HAP-1 (cell line): Measurements from ENCODE around the gene ZRANB2.

Experiments
- DNase-seq, 2 experiments: peaks; one replicate each; pipeline ENCODE4 v3.0.0-alpha.2; 2016 to 2020; ENCODE audit warnings: low spot score in 2 of 2
- H3K27me3 ChIP-seq: fragments of 250-450 bp; sonication (Bioruptor Pico); 2 replicates; pipeline ENCODE4 v1.5.1; 2020; ENCODE audit warnings: low read depth, mild to moderate bottlenecking, moderate library complexity
- H3K36me3 ChIP-seq: fragments of 250-450 bp; sonication (Bioruptor Pico); replicated peaks from 2 replicates; pipeline ENCODE4 v1.5.1; 2020; ENCODE audit warnings: mild to moderate bottlenecking
- H3K4me1 ChIP-seq: fragments of 250-450 bp; sonication (Bioruptor Pico); 2 replicates; pipeline ENCODE4 v1.5.1; 2020; ENCODE audit warnings: mild to moderate bottlenecking
- H3K4me3 ChIP-seq: fragments of 250-450 bp; sonication (Bioruptor Pico); 2 replicates; pipeline ENCODE4 v1.5.1; 2020; ENCODE audit warnings: mild to moderate bottlenecking, moderate library complexity
- H3K9me3 ChIP-seq: fragments of 250-450 bp; sonication (Bioruptor Pico); 2 replicates; pipeline ENCODE4 v1.5.1; 2020; ENCODE audit warnings: mild to moderate bottlenecking, moderate library complexity
- in situ Hi-C: fragments of 300-500 bp; cut with MboI; formaldehyde crosslinking; loops from 3 replicates; pipeline ENCODE4 v1.14.3; 2020; ENCODE audit warnings: low sequenced_read_pairs, inconsistent platforms, mixed read lengths

Gene ZRANB2

GRCh38 chr1:71087060-71087459 is 6.2 kb upstream of the ZRANB2 start:
- DNase-seq, result no peak
- Histone ChIP-seq H3K27me3 (no peaks in the 10 kb centered on the region), H3K4me1 (no peaks in the 10 kb centered on the region), H3K4me3 (no peak overlapping the region), H3K36me3 (no peaks in the 10 kb centered on the region), H3K9me3 (no peaks in the 10 kb centered on the region)
- in situ Hi-C loops, result no loop called here

GRCh38 chr1:71086331-71086730 is 5.5 kb upstream of the ZRANB2 start:
- H3K27me3 ChIP-seq, result no peaks in the 10 kb centered on the region
- H3K4me3 ChIP-seq, result no peak overlapping the region
- DNase-seq, result no peak
- no peaks in the 10 kb centered on the region; the same call in 1 of the 2 replicates for H3K4me1 ChIP-seq
- in situ Hi-C loops, result no loop called here
- no peaks in the 10 kb centered on the region for H3K9me3 ChIP-seq
- H3K36me3 ChIP-seq, result no peaks in the 10 kb centered on the region

DNA sequence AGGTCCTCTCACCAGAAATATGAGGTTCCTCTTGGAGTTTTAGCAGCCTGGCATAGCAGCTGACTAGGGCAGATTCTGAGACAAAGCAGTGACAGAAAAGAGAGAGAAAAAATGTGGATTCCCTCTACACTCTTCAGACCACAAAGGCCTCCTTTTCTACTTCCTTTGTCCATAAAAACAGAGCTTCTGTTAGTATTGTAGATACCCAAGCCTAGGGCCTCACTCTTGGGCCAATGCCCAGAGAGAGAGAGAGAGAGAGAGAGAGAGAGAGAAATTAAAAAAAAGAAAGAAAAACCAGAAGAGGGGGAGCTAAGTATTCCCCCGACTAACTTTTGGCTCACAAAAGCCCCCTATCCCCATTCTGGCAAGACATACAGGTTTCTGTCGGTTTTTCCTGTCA is 2.4 kb upstream of the ZRANB2 start:
- Histone ChIP-seq H3K4me1 (peaks cover 14% of the 10 kb centered on the region), H3K4me3 (no peak overlapping the region), H3K9me3 (no peaks in the 10 kb centered on the region), H3K27me3 (no peaks in the 10 kb centered on the region), H3K36me3 (peaks cover 5% of the 10 kb centered on the region)
- DNase-seq, result no peak
- in situ Hi-C loops, result no loop called here

DNA sequence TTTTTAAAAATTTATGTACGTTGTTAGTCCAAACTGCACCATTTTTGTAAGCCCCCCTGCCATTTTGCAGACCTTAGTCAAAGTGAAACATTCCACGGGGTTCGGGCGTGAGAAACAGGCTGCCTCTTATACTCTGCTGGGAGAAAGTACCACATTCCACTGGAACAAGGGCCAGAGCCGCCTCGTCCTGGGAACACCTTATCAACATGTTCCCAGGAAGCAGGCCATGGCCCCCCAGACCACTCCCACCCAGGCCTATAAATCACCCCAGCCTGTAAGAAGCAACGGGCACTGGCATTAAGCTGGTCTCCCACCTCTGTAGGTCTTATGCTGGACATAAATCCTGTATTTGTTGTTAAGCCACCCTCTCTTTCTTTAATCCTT is 854 bp upstream of the ZRANB2 start:
- H3K9me3 ChIP-seq, result no peaks in the 10 kb centered on the region
- H3K27me3 ChIP-seq, result no peaks in the 10 kb centered on the region
- in situ Hi-C loops, result no loop called here
- peak overlapping the region; percentile 82 for H3K4me3 ChIP-seq
- peaks cover 14% of the 10 kb centered on the region for H3K4me1 ChIP-seq
- peaks cover 20% of the 10 kb centered on the region for H3K36me3 ChIP-seq
- no peak for DNase-seq

DNA sequence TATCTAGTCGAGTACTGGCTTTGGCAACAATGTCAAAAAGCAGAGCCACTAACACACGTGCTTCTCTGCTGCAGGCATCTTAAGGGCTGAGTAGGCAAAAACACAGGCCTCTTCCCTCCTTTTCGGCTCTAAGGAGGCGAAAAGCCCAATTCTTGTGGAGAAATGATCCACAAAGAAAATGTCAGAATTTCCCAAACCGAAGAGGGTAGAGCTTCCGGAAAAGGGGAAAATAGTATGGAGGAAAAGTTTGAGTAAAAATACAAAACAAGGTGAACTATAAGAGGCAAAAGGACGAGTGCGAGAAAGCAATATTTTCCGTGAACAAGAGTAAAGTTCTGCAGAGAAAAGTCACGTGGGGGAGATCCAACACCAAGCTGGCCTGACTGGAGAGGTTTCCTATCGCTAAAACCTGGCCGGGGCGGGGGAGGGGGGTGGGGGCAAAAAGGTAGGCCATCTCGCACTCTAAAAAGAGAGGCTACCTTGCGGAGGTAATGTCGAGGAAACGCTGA is 551 bp downstream of the ZRANB2 start:
- H3K36me3 ChIP-seq, result peaks cover 34% of the 10 kb centered on the region
- DNase-seq, result peak; percentile 10 to 30
- peak overlapping the region; percentile 82 for H3K4me3 ChIP-seq
- H3K27me3 ChIP-seq, result no peaks in the 10 kb centered on the region
- no peaks in the 10 kb centered on the region for H3K9me3 ChIP-seq
- in situ Hi-C loops, result no loop called here
- peaks cover 14% of the 10 kb centered on the region for H3K4me1 ChIP-seq

DNA sequence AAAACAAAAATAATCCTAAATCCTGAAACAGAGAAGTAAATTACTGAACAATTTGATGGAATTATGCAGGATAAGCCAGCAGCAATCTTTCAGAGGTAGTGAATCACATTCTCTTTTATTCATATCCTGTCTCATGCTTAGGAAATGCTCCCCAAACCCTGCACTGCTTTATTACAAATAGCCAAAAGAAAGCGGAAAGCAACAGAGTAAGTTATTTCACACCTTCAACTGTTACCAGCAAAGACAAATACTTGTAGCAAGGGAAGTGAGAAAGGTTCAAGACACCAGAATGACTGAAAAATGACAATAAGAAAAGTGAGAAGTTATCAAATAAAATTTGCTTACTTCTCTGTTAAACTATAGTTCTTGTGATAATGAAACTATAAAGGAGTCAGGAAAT is 6.2 kb downstream of the ZRANB2 start:
- Histone ChIP-seq H3K4me3 (no peak overlapping the region), H3K9me3 (no peaks in the 10 kb centered on the region), H3K36me3 (peaks cover 86% of the 10 kb centered on the region), H3K27me3 (no peaks in the 10 kb centered on the region), H3K4me1 (peaks cover 14% of the 10 kb centered on the region)
- no peak for DNase-seq
- in situ Hi-C loops, result loop anchor here (25.0 kb wide), 2 partner anchors 637 to 812 kb away; no protein-coding TSS in a partner anchor

DNA sequence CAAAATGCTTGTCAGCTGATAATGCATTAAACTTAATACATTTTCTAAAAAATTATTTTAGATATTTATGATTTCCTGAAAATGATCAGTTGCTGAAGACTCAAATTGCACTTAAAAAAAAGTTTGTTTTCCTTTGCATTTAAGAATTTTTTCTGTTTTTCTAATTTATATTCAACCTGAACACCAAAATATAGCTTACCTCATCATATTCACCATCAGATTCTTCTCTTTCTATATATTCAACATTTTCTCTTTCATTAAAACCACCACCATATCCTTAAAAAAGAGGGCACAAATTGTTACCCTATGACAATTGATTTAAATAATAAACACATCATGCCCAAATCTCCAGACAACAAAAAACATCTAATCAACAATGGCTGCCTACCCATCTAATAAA is 8.6 kb downstream of the ZRANB2 start:
- no peak for DNase-seq
- Histone ChIP-seq H3K9me3 (no peaks in the 10 kb centered on the region), H3K27me3 (no peaks in the 10 kb centered on the region), H3K4me1 (no peaks in the 10 kb centered on the region; the same call in 1 of the 2 replicates), H3K4me3 (no peak overlapping the region), H3K36me3 (peaks cover 96% of the 10 kb centered on the region)
- in situ Hi-C loops, result loop anchor here (25.0 kb wide), 2 partner anchors 635 to 810 kb away; no protein-coding TSS in a partner anchor

DNA sequence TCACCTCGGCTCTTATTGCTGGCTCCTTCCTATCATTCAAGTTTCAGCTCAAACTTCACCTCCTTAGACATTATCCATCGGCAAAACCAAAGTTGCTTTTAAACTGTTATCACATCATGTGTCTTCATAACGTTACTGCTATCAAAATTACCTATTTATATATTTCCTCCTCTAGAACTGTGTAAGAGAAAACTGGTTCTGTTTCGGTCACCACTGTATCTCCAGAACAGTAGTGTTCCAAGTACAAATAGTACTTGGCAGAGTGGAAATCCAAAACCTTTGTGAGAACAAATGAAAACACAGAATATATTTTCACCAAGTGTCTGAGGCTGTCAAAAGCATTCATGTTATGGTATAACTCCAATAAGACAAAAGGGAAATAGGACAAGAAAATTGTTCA is 9.1 kb downstream of the ZRANB2 start:
- Histone ChIP-seq H3K36me3 (peaks cover 96% of the 10 kb centered on the region), H3K9me3 (no peaks in the 10 kb centered on the region), H3K4me1 (no peaks in the 10 kb centered on the region; the same call in 1 of the 2 replicates), H3K4me3 (no peak overlapping the region), H3K27me3 (no peaks in the 10 kb centered on the region)
- in situ Hi-C loops, result loop anchor here (25.0 kb wide), 2 partner anchors 634 to 809 kb away; no protein-coding TSS in a partner anchor
- DNase-seq, result no peak

- Histone ChIP-seq H3K4me3 (no peak overlapping the region), H3K27me3 (no peaks in the 10 kb centered on the region), H3K36me3 (peaks cover 97% of the 10 kb centered on the region), H3K9me3 (no peaks in the 10 kb centered on the region), H3K4me1 (no peaks in the 10 kb centered on the region)
- in situ Hi-C loops, result loop anchor here (25.0 kb wide), 2 partner anchors 631 to 806 kb away; no protein-coding TSS in a partner anchor
- DNase-seq, result no peak
Observed at GRCh38 chr1:71068325-71069240, 12.3 kb downstream of the ZRANB2 start.

DNA sequence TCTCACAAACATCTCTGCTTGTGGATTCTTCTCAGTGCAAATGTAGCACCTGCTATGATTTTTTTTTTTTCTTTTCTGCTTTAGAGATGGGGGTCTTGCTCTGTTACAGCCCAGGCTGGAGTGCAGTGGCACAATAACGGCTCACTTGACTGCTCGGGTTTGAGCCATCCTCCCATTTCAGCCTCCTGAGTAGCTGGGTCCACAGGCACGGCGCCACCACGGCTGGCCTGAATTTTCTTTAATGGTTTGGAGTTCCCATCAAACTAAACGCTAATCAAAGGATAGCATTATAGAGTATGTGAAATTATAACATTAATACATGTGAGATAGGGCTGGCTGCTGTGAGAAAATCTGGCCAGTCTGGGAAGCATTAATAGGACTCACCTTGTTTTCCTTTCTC is 26.0 kb downstream of the ZRANB2 start:
- in situ Hi-C loops, result loop anchor here (25.0 kb wide), 2 partner anchors 617 to 792 kb away; no protein-coding TSS in a partner anchor
- Histone ChIP-seq H3K9me3 (no peaks in the 10 kb centered on the region), H3K4me3 (no peak overlapping the region), H3K27me3 (no peaks in the 10 kb centered on the region), H3K4me1 (0 out of 2 replicates have a peak, but pooled peaks cover 2% of the 10 kb centered on the region), H3K36me3 (peaks cover 11% of the 10 kb centered on the region)
- no peak for DNase-seq

GRCh38 chr1:71054281-71054731 is 26.5 kb downstream of the ZRANB2 start:
- in situ Hi-C loops, result loop anchor here (25.0 kb wide), 2 partner anchors 617 to 792 kb away; no protein-coding TSS in a partner anchor
- no peaks in the 10 kb centered on the region for H3K27me3 ChIP-seq
- no peak for DNase-seq
- no peak overlapping the region for H3K4me3 ChIP-seq
- 0 out of 2 replicates have a peak, but pooled peaks cover 2% of the 10 kb centered on the region for H3K4me1 ChIP-seq
- H3K9me3 ChIP-seq, result no peaks in the 10 kb centered on the region
- H3K36me3 ChIP-seq, result peaks cover 11% of the 10 kb centered on the region

DNA sequence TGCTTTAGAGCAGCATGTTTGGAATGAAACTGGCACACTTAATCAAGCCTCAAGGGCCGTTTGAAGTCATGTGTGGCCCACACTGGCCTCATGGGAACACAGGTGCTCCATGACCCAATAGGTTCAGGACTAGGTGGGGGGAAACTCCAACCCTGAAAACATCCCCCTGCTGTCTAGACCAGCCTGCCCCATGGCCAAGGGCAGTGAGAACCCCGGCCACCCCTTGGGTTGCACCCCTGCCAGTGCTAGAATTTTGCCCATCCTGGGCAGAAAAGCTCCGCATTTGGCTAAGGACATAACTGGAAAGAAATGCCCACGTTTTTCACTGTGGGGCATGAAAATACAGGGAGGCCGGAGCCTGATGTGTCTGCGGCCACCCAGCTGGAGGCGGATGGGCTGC is 27.1 kb downstream of the ZRANB2 start:
- DNase-seq, result no peak
- Histone ChIP-seq H3K4me1 (0 out of 2 replicates have a peak, but pooled peaks cover 2% of the 10 kb centered on the region), H3K9me3 (no peaks in the 10 kb centered on the region), H3K27me3 (no peaks in the 10 kb centered on the region), H3K4me3 (no peak overlapping the region), H3K36me3 (peaks cover 6% of the 10 kb centered on the region)
- in situ Hi-C loops, result loop anchor here (25.0 kb wide), 2 partner anchors 616 to 791 kb away; no protein-coding TSS in a partner anchor

GRCh38 chr1:71053146-71053545 is 27.7 kb downstream of the ZRANB2 start:
- H3K36me3 ChIP-seq, result peaks cover 5% of the 10 kb centered on the region
- no peaks in the 10 kb centered on the region for H3K9me3 ChIP-seq
- no peak overlapping the region for H3K4me3 ChIP-seq
- H3K4me1 ChIP-seq, result peaks cover 8% of the 10 kb centered on the region
- H3K27me3 ChIP-seq, result no peaks in the 10 kb centered on the region
- no peak for DNase-seq
- in situ Hi-C loops, result loop anchor here (25.0 kb wide), 2 partner anchors 616 to 791 kb away; no protein-coding TSS in a partner anchor
